Endodermal cell (in vitro differentiated cells): ENCODE measurements around the gene ATP2B1. TPM values are rescaled to one million over a fixed set of nuclear protein-coding genes. Genes with fewer than 3 reads are reported as not detected.
A peak's percentile ranks its signal among the peaks of the same experiment; 100 is the strongest.

Experiments used
- DNase-seq: peaks from one replicate; pipeline ENCODE4 v3.0.0-alpha.2; 2017
- H3K27ac ChIP-seq: 2 replicates; pipeline ENCODE4 v1.5.1; 2013; ENCODE audit warnings: mild to moderate bottlenecking, low read depth, low read length, moderate library complexity
- H3K27me3 ChIP-seq: 2 replicates; pipeline ENCODE4 v1.6.1; 2013; ENCODE audit warnings: mild to moderate bottlenecking, low read length, moderate library complexity; ENCODE audit not compliant: insufficient read depth, control insufficient read depth, poor library complexity, severe bottlenecking
- H3K36me3 ChIP-seq: 2 replicates; pipeline ENCODE4 v1.7.0; 2013; ENCODE audit warnings: mild to moderate bottlenecking, low read length, moderate library complexity; ENCODE audit not compliant: control insufficient read depth, insufficient read depth
- H3K4me1 ChIP-seq: one replicate; pipeline ENCODE4 v1.7.0; 2013; ENCODE audit warnings: low read length; ENCODE audit not compliant: control insufficient read depth, insufficient read depth
- H3K4me3 ChIP-seq: 2 replicates; pipeline ENCODE4 v1.5.1; 2013; ENCODE audit warnings: mild to moderate bottlenecking, low read length, moderate library complexity
- H3K9ac ChIP-seq: 2 replicates; pipeline ENCODE4 v1.6.1; 2013; ENCODE audit warnings: mild to moderate bottlenecking, low read length, moderate library complexity; ENCODE audit not compliant: poor library complexity, severe bottlenecking; ENCODE audit errors: extremely low read depth
- H3K9me3 ChIP-seq: 2 replicates; pipeline ENCODE4 v1.6.1; 2013; ENCODE audit warnings: mild to moderate bottlenecking, low read length, moderate library complexity; ENCODE audit not compliant: control insufficient read depth
- H3K27ac Mint-ChIP-seq: 2 replicates; pipeline ENCODE4 v1.8.0; 2020; ENCODE audit warnings: mixed read lengths
- H3K27me3 Mint-ChIP-seq: 2 replicates; pipeline ENCODE4 v1.8.0; 2021; ENCODE audit warnings: mild to moderate bottlenecking, mixed read lengths; ENCODE audit not compliant: insufficient read depth
- H3K36me3 Mint-ChIP-seq: 2 replicates; pipeline ENCODE4 v1.8.0; 2020; ENCODE audit warnings: low read depth, mixed read lengths
- H3K4me1 Mint-ChIP-seq: 2 replicates; pipeline ENCODE4 v1.8.0; 2020; ENCODE audit warnings: mixed read lengths
- H3K4me3 Mint-ChIP-seq: 2 replicates; pipeline ENCODE4 v1.8.0; 2020; ENCODE audit warnings: mild to moderate bottlenecking, moderate library complexity, mixed read lengths
- H3K9me3 Mint-ChIP-seq: 2 replicates; pipeline ENCODE4 v1.8.0; 2020; ENCODE audit warnings: mild to moderate bottlenecking, mixed read lengths
- CTCF ChIP-seq: fragments of 200-600 bp; sonication (generic); conservative IDR thresholded peaks from 2 replicates; pipeline ENCODE4 v1.5.0; 2021; ENCODE audit warnings: antibody characterized with exemption, mild to moderate bottlenecking
- WGBS, 2 experiments: methylation state at CpG; one replicate each; pipeline versions ENCODE4 v1.1.5 to v1.1.7; 2013; ENCODE audit warnings: missing lambda C conversion rate in 2 of 2, mixed read lengths in 1 of 2; ENCODE audit not compliant: insufficient coverage in 1 of 2, insufficient read length in 1 of 2; 5-methylcytosine and 5-hydroxymethylcytosine counted together
- total RNA-seq, 2 donors: library from RNA; stranded (reverse); fragmentation: NEBNext Ultra II Directional in 1 of 2; extraction: Animal tissue kit (Norgen Biotek cat#: 25700) in 1 of 2; gene quantifications; 2 replicates in 1 of 2; 3 replicates in 1 of 2; pipeline ENCODE4 v1.2.1, GENCODE V29; 2021

The ATP2B1 gene
- total RNA-seq, 2 donors from 2014 or later: 66.7 to 81.9 TPM

GRCh38 chr12:89707703-89708564 lies 704 bp downstream of the ATP2B1 start:
- peak overlapping the region; percentile 96 for H3K27ac ChIP-seq
- no peaks in the 10 kb centered on the region for H3K9me3 Mint-ChIP-seq
- no peaks in the 10 kb centered on the region for H3K9me3 ChIP-seq
- no peaks in the 10 kb centered on the region for H3K4me1 ChIP-seq
- DNase-seq: peak; percentile 88
- peak overlapping the region; percentile 81 for H3K4me3 Mint-ChIP-seq
- H3K27me3 ChIP-seq: peaks cover 11% of the 10 kb centered on the region
- TF ChIP-seq CTCF: peak; percentile 43
- peaks cover 43% of the 10 kb centered on the region for H3K27me3 Mint-ChIP-seq
- H3K4me1 Mint-ChIP-seq: peaks cover 21% of the 10 kb centered on the region
- H3K36me3 ChIP-seq: no peaks in the 10 kb centered on the region
- no peaks in the 10 kb centered on the region for H3K36me3 Mint-ChIP-seq
- peak overlapping the region; percentile 87 for H3K4me3 ChIP-seq
- peak overlapping the region; percentile 90 for H3K27ac Mint-ChIP-seq
- peak overlapping the region; percentile 72 for H3K9ac ChIP-seq
- WGBS, 2 experiments: 0% methylated on average over 16 to 73 of the region's 73 CpGs

GRCh38 chr12:89706986-89707702 lies 1.5 kb downstream of the ATP2B1 start:
- Mint-ChIP-seq H3K27ac (peak overlapping the region; percentile 90), H3K4me1 (peaks cover 21% of the 10 kb centered on the region)
- WGBS, 2 experiments: 7 to 9% methylated on average over 11 to 16 of the region's 17 CpGs

More at GRCh38 chr12:89706986-89707702, 1.5 kb downstream of the ATP2B1 start:
- Mint-ChIP-seq H3K4me3 (peak overlapping the region; percentile 81), H3K27me3 (peaks cover 41% of the 10 kb centered on the region), H3K36me3 (no peaks in the 10 kb centered on the region), H3K9me3 (no peaks in the 10 kb centered on the region)
- Histone ChIP-seq H3K27me3 (peaks cover 11% of the 10 kb centered on the region), H3K9me3 (no peaks in the 10 kb centered on the region), H3K36me3 (no peaks in the 10 kb centered on the region), H3K4me1 (no peaks in the 10 kb centered on the region), H3K27ac (no peak overlapping the region), H3K4me3 (peak overlapping the region; percentile 87), H3K9ac (peak overlapping the region; percentile 72)
- DNase-seq: peak; percentile 58
- no peak for TF ChIP-seq CTCF
